ENCODE data around the gene DPF3. TPM values are rescaled to one million over a fixed set of nuclear protein-coding genes. Genes with fewer than 3 reads are reported as not detected.
"Not testable (repeated sequence)": the region's sequence is repeated elsewhere in the genome, so short reads cannot be mapped to it uniquely, and the experiment has no call there.

Gene DPF3
- total and polyA plus RNA-seq, 9 donors, result 1.3 to 3.9 (median 1.9) TPM

DNA sequence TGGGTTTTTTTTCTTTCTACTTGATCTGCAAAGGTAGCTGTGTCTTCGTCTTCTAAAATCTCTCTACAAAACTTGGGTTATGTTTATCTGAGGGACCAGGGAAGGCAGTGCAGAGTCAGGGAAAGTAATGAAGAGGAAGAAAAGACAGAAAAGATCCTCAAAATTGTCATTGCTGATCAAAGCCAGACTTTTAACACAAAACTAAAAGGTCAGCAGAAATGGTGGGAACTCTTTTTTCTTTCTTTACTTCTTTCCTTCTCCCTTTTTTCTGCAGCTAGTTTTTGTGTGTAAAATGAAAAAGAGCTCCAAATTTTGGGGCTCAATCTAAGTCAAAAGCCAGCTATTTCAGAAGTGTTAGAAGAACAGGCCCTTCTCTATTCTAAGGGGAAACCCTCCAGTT is 11.9 kb downstream of the DPF3 start:
- Histone ChIP-seq H3K27ac (ENCODE audit: low read length) (no peak overlapping the region), H3K4me1 (ENCODE audit: control insufficient read depth, insufficient read depth, low read length) (no peaks in the 10 kb centered on the region), H3K4me3 (ENCODE audit: low read length) (no peak overlapping the region), H3K9me3 (replicated peaks; ENCODE audit: control insufficient read depth, low read depth, low read length) (no peaks in the 10 kb centered on the region), H3K36me3 (ENCODE audit: control insufficient read depth, insufficient read depth, low read length) (no peaks in the 10 kb centered on the region), H3K27me3 (ENCODE audit: control insufficient read depth, insufficient read depth, low read length) (peaks cover 14% of the 10 kb centered on the region)
- WGBS (ENCODE audit: insufficient coverage), result no CpG with 5 or more reads among the region's 1 CpG
- DNase-seq, result no peak

DNA sequence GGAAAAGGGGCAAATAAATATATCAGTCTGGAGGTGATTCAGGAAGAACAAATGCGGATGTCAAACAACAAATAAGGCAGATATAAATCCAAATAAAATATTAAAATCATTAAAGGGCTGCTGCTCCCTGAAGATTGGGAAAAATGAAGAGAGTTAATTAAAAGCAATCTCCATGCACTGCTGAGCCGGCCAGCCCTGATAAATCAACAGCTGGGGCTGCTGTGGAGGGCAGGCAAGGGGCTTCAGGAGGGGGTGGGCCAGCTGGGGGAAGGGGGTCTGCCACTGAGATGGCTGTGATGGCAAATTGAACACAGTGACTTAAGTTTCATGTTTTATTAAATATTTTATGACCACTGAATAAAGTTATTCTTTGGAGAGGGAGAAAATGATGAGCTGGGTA is 12.4 kb downstream of the DPF3 start:
- Histone ChIP-seq H3K27me3 (ENCODE audit: control insufficient read depth, insufficient read depth, low read length) (peaks cover 10% of the 10 kb centered on the region), H3K4me3 (ENCODE audit: low read length) (no peak overlapping the region), H3K4me1 (ENCODE audit: control insufficient read depth, insufficient read depth, low read length) (no peaks in the 10 kb centered on the region), H3K9me3 (replicated peaks; ENCODE audit: control insufficient read depth, low read depth, low read length) (no peaks in the 10 kb centered on the region), H3K36me3 (ENCODE audit: control insufficient read depth, insufficient read depth, low read length) (no peaks in the 10 kb centered on the region), H3K27ac (ENCODE audit: low read length) (no peak overlapping the region)
- WGBS (ENCODE audit: insufficient coverage), result 30% methylated on average over 1 of the region's 2 CpGs
- DNase-seq, result no peak

GRCh38 chr14:72880820-72881219 is 13.1 kb downstream of the DPF3 start:
- Histone ChIP-seq H3K27ac (ENCODE audit: low read length) (no peak overlapping the region), H3K27me3 (ENCODE audit: control insufficient read depth, insufficient read depth, low read length) (peaks cover 10% of the 10 kb centered on the region), H3K4me1 (ENCODE audit: control insufficient read depth, insufficient read depth, low read length) (no peaks in the 10 kb centered on the region), H3K36me3 (ENCODE audit: control insufficient read depth, insufficient read depth, low read length) (no peaks in the 10 kb centered on the region), H3K9me3 (replicated peaks; ENCODE audit: control insufficient read depth, low read depth, low read length) (no peaks in the 10 kb centered on the region), H3K4me3 (ENCODE audit: low read length) (no peak overlapping the region)
- no CpG with 5 or more reads among the region's 2 CpGs for WGBS (ENCODE audit: insufficient coverage)
- no peak for DNase-seq

DNA sequence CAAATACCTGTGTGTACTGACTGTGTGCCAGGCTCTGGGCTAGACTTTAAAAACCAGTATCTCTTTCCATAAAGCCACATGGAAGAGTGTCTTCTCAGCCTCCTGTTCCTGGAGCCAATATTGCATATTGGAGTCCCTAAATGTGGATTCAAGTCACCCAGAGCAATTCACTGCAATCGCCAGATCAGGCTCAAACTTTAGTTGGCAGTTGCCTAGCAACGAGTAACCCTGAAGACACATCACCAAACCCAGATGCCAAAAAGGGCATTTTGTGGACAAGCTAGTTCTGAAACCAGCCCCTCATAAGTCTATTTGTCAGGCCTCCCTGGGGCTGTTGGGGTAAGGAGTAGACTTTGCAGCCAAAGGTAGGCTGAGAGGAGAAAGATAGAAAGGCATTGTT is 13.7 kb downstream of the DPF3 start:
- Histone ChIP-seq H3K27ac (ENCODE audit: low read length) (no peak overlapping the region), H3K9me3 (replicated peaks; ENCODE audit: control insufficient read depth, low read depth, low read length) (no peaks in the 10 kb centered on the region), H3K4me3 (ENCODE audit: low read length) (no peak overlapping the region), H3K36me3 (ENCODE audit: control insufficient read depth, insufficient read depth, low read length) (no peaks in the 10 kb centered on the region), H3K4me1 (ENCODE audit: control insufficient read depth, insufficient read depth, low read length) (no peaks in the 10 kb centered on the region), H3K27me3 (ENCODE audit: control insufficient read depth, insufficient read depth, low read length) (peaks cover 12% of the 10 kb centered on the region)
- DNase-seq, result no peak
- WGBS (ENCODE audit: insufficient coverage), result 83% methylated on average over 1 of the region's 2 CpGs

GRCh38 chr14:72879431-72879830 is 14.5 kb downstream of the DPF3 start:
- no peaks in the 10 kb centered on the region for H3K36me3 ChIP-seq (ENCODE audit: control insufficient read depth, insufficient read depth, low read length)
- no peaks in the 10 kb centered on the region for H3K9me3 ChIP-seq (replicated peaks; ENCODE audit: control insufficient read depth, low read depth, low read length)
- H3K4me1 ChIP-seq (ENCODE audit: control insufficient read depth, insufficient read depth, low read length), result no peaks in the 10 kb centered on the region
- H3K27ac ChIP-seq (ENCODE audit: low read length), result no peak overlapping the region
- no peak for DNase-seq
- peaks cover 12% of the 10 kb centered on the region for H3K27me3 ChIP-seq (ENCODE audit: control insufficient read depth, insufficient read depth, low read length)
- 91% methylated on average over 5 of the region's 6 CpGs for WGBS (ENCODE audit: insufficient coverage)
- no peak overlapping the region for H3K4me3 ChIP-seq (ENCODE audit: low read length)

DNA sequence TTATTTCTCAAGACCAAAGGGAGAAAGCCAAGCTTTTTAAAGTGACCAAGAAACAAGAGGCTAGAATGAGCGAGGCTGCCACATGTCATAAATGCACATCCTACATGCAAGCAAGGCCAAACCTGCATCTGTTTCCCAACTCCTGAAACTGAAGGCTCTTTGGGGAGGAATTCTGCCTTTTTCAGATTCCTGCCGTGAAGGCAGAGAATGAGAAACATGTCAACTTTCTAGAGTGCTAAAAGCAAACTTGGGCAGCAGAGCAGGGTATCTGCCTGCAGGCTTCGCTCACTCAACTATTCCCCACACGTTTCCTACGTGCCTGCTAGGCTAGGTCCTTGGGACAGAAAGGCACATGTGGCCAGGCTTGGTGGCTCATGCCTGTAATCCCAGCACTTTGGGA is 15.2 kb downstream of the DPF3 start:
- H3K36me3 ChIP-seq (ENCODE audit: control insufficient read depth, insufficient read depth, low read length), result no peaks in the 10 kb centered on the region
- no peaks in the 10 kb centered on the region for H3K9me3 ChIP-seq (replicated peaks; ENCODE audit: control insufficient read depth, low read depth, low read length)
- H3K4me1 ChIP-seq (ENCODE audit: control insufficient read depth, insufficient read depth, low read length), result no peaks in the 10 kb centered on the region
- H3K27me3 ChIP-seq (ENCODE audit: control insufficient read depth, insufficient read depth, low read length), result peaks cover 12% of the 10 kb centered on the region
- no peak for DNase-seq
- no peak overlapping the region for H3K27ac ChIP-seq (ENCODE audit: low read length)
- WGBS (ENCODE audit: insufficient coverage), result 44% methylated on average over 5 of the region's 5 CpGs
- no peak overlapping the region for H3K4me3 ChIP-seq (ENCODE audit: low read length)

DNA sequence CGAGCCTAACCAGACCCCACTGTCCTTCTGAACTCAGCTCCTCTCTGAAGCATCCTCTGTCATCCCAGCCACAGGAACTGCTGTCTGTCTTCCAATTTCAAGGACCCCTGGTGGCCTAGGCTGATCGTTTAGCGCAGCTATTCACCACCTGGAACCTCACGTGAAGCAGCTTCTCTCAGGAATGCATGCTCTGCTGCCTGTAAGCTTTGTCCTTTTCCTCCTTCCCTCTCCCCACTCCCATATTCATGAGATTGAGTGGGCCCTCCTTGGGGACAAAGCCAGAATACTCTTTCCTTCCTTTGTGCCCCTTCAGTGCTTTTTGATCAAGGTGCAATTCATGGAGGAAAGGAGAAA is 17.2 kb downstream of the DPF3 start:
- 10% methylated on average over 3 of the region's 4 CpGs for WGBS (ENCODE audit: insufficient coverage)
- DNase-seq, result no peak
- no peak overlapping the region for H3K27ac ChIP-seq (ENCODE audit: low read length)
- no peak overlapping the region for H3K4me3 ChIP-seq (ENCODE audit: low read length)
- H3K36me3 ChIP-seq (ENCODE audit: control insufficient read depth, insufficient read depth, low read length), result no peaks in the 10 kb centered on the region
- H3K4me1 ChIP-seq (ENCODE audit: control insufficient read depth, insufficient read depth, low read length), result no peaks in the 10 kb centered on the region
- H3K9me3 ChIP-seq (replicated peaks; ENCODE audit: control insufficient read depth, low read depth, low read length), result peaks cover 3% of the 10 kb centered on the region
- H3K27me3 ChIP-seq (ENCODE audit: control insufficient read depth, insufficient read depth, low read length), result peaks cover 7% of the 10 kb centered on the region

DNA sequence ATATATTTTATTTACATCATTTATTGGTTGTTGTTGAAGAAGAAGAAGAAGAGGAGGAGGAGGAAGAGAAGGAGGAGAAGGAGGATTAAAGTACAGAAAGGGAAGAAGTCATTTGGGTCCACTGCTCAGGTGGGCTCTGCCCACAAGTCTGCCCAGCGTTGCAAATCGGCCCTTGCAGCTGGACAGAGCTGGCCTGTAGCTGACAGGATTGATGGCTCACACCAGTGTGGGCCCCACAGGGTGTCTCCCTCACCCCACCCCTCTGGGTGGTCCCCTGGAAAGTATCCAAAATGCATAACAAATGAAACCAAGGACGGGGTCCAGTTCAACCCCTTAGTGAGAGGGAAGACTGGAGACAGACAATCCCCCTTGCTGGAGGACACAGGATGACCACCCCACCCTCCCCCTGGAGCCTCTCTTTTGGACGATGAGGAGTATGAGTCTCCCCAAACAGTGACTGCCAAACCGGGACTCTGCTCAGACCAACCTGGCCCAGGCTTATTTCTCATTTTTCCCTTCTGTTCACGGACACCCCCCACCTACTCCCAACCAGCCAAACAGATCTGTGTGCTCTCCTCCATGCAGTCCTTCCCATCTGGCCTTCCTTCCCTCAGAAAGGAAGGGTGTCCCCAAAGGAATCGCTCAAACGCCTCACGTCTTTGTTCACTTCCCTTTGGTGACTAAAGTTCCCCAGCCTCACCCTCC is 17.7 kb downstream of the DPF3 start:
- peaks cover 3% of the 10 kb centered on the region for H3K9me3 ChIP-seq (replicated peaks; ENCODE audit: control insufficient read depth, low read depth, low read length)
- H3K4me3 ChIP-seq (ENCODE audit: low read length), result no peak overlapping the region
- H3K27ac ChIP-seq (ENCODE audit: low read length), result no peak overlapping the region
- DNase-seq, result no peak
- H3K36me3 ChIP-seq (ENCODE audit: control insufficient read depth, insufficient read depth, low read length), result no peaks in the 10 kb centered on the region
- peaks cover 7% of the 10 kb centered on the region for H3K27me3 ChIP-seq (ENCODE audit: control insufficient read depth, insufficient read depth, low read length)
- no peaks in the 10 kb centered on the region for H3K4me1 ChIP-seq (ENCODE audit: control insufficient read depth, insufficient read depth, low read length)
- WGBS (ENCODE audit: insufficient coverage), result 53% methylated on average over 8 of the region's 9 CpGs

- H3K27ac ChIP-seq (ENCODE audit: low read length); H3K4me3 ChIP-seq (ENCODE audit: low read length); H3K9me3 ChIP-seq (replicated peaks; ENCODE audit: control insufficient read depth, low read depth, low read length); H3K36me3 ChIP-seq (ENCODE audit: control insufficient read depth, insufficient read depth, low read length); H3K27me3 ChIP-seq (ENCODE audit: control insufficient read depth, insufficient read depth, low read length); H3K4me1 ChIP-seq (ENCODE audit: control insufficient read depth, insufficient read depth, low read length); DNase-seq: not testable (repeated sequence)
- 78% methylated on average over 2 of the region's 4 CpGs for WGBS (ENCODE audit: insufficient coverage)
These were observed 23.0 kb downstream of the DPF3 start for GRCh38 chr14:72870878-72871277.

GRCh38 chr14:72869407-72870329 is 24.2 kb downstream of the DPF3 start:
- Histone ChIP-seq H3K27ac (ENCODE audit: low read length) (no peak overlapping the region), H3K9me3 (replicated peaks; ENCODE audit: control insufficient read depth, low read depth, low read length) (peaks cover 3% of the 10 kb centered on the region), H3K4me1 (ENCODE audit: control insufficient read depth, insufficient read depth, low read length) (no peaks in the 10 kb centered on the region), H3K36me3 (ENCODE audit: control insufficient read depth, insufficient read depth, low read length) (no peaks in the 10 kb centered on the region), H3K4me3 (ENCODE audit: low read length) (no peak overlapping the region), H3K27me3 (ENCODE audit: control insufficient read depth, insufficient read depth, low read length) (no peaks in the 10 kb centered on the region)
- 69% methylated on average over 2 of the region's 8 CpGs for WGBS (ENCODE audit: insufficient coverage)
- DNase-seq, result no peak

Measured in muscle of leg (tissue), 11 donors.